ENCODE data around the gene UNC5B.
"Not testable (repeated sequence)": the region's sequence is repeated elsewhere in the genome, so short reads cannot be mapped to it uniquely, and the experiment has no call there.

UNC5B gene

GRCh38 chr10:71216363-71216695 lies 4.0 kb downstream of the UNC5B start:
- Mint-ChIP-seq H3K36me3 (no peaks in the 10 kb centered on the region), H3K27ac (no peak overlapping the region), H3K9me3 (no peaks in the 10 kb centered on the region), H3K4me3 (no peak overlapping the region), H3K4me1 (peaks cover 15% of the 10 kb centered on the region), H3K27me3 (peaks cover 84% of the 10 kb centered on the region)
- no peak for ATAC-seq

DNA sequence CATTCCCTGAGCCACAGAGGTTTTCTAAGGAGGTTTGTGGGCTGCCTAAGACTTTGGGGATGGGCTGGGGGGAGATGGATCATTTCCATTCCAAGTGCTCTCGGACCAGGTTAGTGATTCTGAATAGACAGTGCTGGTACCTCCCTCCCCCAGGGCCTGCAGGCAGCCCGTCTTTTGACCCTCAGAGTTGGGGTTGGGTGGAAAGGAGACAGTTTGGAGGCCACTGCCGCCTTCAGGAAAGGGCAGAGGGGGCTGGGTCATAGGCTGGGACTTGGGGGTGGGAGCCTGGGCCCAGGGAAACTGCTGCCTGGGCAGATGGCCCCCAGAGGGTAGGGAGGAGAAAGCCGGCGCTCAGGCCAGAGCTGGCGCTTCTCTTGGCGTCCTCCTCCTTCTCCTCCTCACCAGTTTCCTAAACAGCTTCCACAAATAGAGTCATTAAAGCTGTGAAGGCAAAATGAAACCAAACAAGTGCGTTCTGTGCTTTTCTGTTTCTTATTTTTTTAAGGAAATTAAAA lies 4.4 kb downstream of the UNC5B start:
- no peak for ATAC-seq
- Mint-ChIP-seq H3K27ac (no peak overlapping the region), H3K27me3 (peaks cover 84% of the 10 kb centered on the region), H3K4me3 (no peak overlapping the region), H3K36me3 (no peaks in the 10 kb centered on the region), H3K9me3 (no peaks in the 10 kb centered on the region), H3K4me1 (peaks cover 15% of the 10 kb centered on the region)

DNA sequence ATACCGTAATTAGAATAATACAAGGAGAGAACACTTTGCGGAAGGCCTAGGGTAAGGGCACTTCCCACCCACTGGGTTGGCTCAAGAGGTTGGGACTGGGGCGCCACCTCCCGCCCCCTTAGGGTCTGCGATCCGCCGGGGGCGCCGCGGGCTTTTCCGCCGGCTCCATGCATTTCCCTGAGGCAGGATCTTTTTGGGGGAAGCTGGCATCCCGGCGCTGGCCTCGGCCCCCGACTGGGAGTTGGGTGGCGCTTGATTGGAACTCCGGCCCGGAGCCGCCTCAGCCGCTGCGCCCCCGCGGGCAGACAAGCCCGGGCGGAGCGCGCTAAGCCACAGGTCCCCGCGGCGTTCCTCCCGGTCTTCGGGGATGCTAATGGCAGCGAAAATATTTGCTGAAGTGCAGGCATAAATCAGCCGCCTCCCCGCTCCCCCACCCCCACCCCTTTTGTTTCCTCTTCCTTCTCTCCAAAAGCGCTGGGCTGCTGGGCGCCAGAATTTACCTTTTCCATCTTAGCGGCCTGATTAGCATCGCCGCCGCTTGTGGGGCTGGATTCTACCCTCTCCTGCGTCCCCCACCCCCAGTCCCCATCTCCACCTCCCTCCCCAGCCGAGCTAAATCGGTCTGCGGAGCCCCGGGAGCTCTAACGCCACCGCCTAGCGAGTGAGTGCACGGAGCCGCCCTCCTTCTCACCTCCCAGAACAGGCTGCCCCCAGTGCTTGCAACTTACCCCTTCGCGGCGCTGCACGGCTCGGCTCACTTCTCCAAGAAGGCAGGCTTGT lies 5.1 kb downstream of the UNC5B start:
- H3K36me3 Mint-ChIP-seq: no peaks in the 10 kb centered on the region
- H3K9me3 Mint-ChIP-seq: no peaks in the 10 kb centered on the region
- peaks cover 15% of the 10 kb centered on the region for H3K4me1 Mint-ChIP-seq
- H3K27ac Mint-ChIP-seq: no peak overlapping the region
- peak overlapping the region; percentile 55 for H3K4me3 Mint-ChIP-seq
- no peak for ATAC-seq
- peaks cover 85% of the 10 kb centered on the region for H3K27me3 Mint-ChIP-seq

DNA sequence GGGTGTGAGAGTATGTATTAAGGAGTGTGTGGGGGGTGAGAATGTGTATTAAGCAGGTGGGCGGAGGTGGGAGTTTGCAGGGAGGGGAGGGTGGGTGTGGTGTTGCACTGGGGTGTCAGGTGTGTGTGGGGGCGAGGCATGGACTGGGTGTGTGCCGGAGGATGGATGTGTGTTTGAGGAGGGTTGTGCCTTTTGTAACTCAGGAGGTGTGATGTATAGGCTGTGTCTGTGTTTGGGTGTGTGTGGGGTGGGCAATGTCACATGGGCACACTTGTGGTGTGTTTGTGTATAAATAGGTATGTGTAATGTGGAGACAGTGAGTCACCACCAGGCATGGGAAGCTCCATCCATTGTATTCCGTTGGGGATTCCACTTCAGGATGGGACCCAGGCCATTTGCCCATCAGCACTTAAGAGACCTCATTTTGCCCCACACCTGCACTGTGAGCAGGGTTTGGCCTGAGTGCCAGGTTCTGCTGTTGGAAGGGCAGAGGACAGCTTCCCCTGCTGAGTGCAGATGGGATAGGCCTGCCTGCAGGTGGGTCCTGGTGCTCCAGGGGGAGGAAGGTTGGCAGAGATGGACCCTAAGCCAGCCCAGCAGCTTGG lies 5.8 kb downstream of the UNC5B start:
- no peaks in the 10 kb centered on the region for H3K9me3 Mint-ChIP-seq
- H3K27ac Mint-ChIP-seq: no peak overlapping the region
- H3K36me3 Mint-ChIP-seq: no peaks in the 10 kb centered on the region
- peak overlapping the region; percentile 55 for H3K4me3 Mint-ChIP-seq
- peaks cover 15% of the 10 kb centered on the region for H3K4me1 Mint-ChIP-seq
- H3K27me3 Mint-ChIP-seq: peaks cover 88% of the 10 kb centered on the region
- ATAC-seq: peak; percentile 29

- ATAC-seq: no peak
- Mint-ChIP-seq H3K36me3 (no peaks in the 10 kb centered on the region), H3K27ac (no peak overlapping the region), H3K27me3 (peaks cover 83% of the 10 kb centered on the region), H3K4me3 (no peak overlapping the region), H3K9me3 (no peaks in the 10 kb centered on the region), H3K4me1 (peaks cover 15% of the 10 kb centered on the region)
Observed at GRCh38 chr10:71218651-71219050, 6.3 kb downstream of the UNC5B start.

DNA sequence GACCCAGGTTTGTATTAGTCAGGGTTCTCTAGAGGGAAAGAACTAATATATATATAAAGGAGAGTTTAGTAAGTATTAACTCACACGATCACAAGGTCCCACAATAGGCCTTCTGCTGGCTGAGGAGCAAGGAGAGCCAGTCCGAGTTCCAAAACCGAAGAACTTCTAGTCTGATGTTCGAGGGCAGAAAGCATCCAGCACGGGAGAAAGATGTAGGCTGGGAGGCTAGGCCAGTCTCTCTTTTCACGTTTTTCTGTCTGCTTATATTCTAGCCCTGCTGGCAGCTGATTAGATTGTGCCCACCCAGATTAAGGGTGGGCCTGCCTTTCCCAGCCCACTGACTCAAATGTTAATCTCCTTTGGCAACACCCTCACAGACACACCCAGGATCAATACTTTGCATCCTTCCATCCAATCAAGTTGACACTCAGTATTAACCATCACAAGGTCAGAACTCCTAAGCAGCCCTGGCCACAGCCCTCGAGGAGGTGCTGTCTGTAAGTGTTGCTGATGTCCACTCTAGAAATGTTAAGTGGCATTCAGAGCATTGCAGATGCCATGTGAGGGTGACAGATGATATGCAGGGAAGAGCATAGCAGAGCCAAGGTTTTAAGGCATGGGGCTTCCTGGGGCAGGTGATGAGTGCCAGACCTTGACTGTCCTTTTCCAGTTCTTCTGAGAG lies 7.0 kb downstream of the UNC5B start:
- not testable (repeated sequence) for H3K36me3 Mint-ChIP-seq, H3K27ac Mint-ChIP-seq, ATAC-seq, H3K4me3 Mint-ChIP-seq, H3K9me3 Mint-ChIP-seq
- H3K4me1 Mint-ChIP-seq: peaks cover 11% of the 10 kb centered on the region
- peaks cover 76% of the 10 kb centered on the region for H3K27me3 Mint-ChIP-seq

- Mint-ChIP-seq H3K4me1 (peaks cover 9% of the 10 kb centered on the region), H3K4me3 (no peak overlapping the region), H3K9me3 (no peaks in the 10 kb centered on the region), H3K36me3 (no peaks in the 10 kb centered on the region), H3K27ac (no peak overlapping the region), H3K27me3 (peaks cover 69% of the 10 kb centered on the region)
- no peak for ATAC-seq
Observed at GRCh38 chr10:71219918-71220688, 7.7 kb downstream of the UNC5B start.

DNA sequence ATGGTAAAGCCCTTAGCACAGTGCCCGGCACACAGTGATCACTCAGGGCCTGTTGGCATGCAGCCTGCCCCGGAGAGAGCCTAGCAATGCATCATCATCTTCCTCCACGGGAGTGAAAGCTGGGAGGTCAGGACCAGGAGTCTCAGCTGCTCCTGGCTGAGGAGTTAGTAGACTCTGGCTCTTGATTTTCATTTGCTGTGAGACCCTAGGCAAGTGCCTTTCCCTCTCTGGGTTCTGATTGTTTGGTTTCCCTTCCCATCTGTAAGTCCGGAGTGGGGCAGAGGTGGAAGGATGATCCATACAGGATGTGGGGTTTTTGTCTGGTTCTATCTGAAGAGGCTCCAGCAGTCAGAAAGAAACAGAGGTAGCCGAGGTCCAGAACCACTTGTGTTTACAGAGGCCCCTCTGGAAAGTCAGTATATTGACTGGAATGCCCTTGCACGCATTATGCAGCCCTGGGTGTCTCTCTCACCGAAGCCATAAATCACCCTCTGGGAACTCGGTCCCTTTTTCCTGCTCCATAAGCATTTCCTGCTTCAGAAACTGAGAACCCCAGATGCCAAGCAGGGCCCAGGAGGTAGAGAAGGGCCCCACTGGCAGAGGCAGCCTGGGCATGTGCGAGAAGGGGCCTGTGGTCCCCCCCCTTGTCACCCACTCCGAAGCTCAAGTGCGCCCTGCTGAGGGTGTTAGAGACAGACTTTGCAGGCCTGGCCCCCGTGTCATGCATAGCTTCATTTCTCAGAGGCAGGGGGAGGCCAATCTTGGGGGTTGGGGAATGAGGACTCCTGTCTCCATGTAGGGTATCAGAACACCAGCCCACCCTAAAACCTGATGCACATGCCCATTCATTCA lies 8.5 kb downstream of the UNC5B start:
- H3K27me3 Mint-ChIP-seq: peaks cover 64% of the 10 kb centered on the region
- no peak for ATAC-seq
- no peaks in the 10 kb centered on the region for H3K36me3 Mint-ChIP-seq
- no peaks in the 10 kb centered on the region for H3K9me3 Mint-ChIP-seq
- H3K4me1 Mint-ChIP-seq: peaks cover 9% of the 10 kb centered on the region
- H3K4me3 Mint-ChIP-seq: no peak overlapping the region
- no peak overlapping the region for H3K27ac Mint-ChIP-seq

GRCh38 chr10:71221586-71222202 lies 9.3 kb downstream of the UNC5B start:
- ATAC-seq: no peak
- no peak overlapping the region for H3K27ac Mint-ChIP-seq
- H3K36me3 Mint-ChIP-seq: no peaks in the 10 kb centered on the region
- H3K27me3 Mint-ChIP-seq: peaks cover 56% of the 10 kb centered on the region
- H3K9me3 Mint-ChIP-seq: no peaks in the 10 kb centered on the region
- peaks cover 9% of the 10 kb centered on the region for H3K4me1 Mint-ChIP-seq
- H3K4me3 Mint-ChIP-seq: no peak overlapping the region

- peaks cover 6% of the 10 kb centered on the region for H3K4me1 Mint-ChIP-seq
- peaks cover 47% of the 10 kb centered on the region for H3K27me3 Mint-ChIP-seq
- H3K4me3 Mint-ChIP-seq: no peak overlapping the region
- no peaks in the 10 kb centered on the region for H3K9me3 Mint-ChIP-seq
- H3K27ac Mint-ChIP-seq: no peak overlapping the region
- no peak for ATAC-seq
- no peaks in the 10 kb centered on the region for H3K36me3 Mint-ChIP-seq
Observed at GRCh38 chr10:71222601-71223346, 10.4 kb downstream of the UNC5B start.

DNA sequence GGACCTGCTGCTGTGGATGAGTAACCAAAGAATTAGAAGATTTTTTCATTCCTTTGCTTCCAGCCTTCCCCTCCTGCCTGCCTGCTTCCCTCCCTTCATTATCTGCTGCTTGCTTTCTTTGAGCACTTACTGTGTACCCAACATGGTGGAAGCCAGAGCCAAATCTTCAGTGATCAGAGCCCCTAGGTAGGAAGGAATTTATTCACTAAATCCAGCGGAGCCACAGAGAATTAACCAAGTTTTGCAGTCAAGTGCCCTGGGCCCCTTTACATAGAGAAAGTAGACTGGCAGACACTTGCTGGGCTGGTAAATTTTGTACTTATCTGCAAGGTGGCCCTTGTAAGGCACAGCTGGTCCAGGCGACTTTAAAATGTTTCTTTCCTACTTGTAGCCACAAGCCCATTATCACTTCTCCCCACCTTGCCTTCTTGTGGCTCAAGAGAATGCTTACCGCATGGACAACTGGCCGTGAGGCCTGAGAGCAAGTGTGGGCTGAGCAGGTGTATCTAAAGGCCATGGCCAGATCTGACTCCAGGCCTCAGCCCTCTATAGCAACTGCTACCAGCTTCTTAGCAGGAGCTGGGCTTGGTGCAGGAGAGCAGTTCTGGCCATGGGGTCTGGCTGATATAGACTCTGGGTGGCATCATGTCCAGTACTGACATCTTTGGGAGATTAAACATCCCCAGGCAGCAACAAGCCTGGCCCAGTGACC lies 11.1 kb downstream of the UNC5B start:
- Mint-ChIP-seq H3K36me3 (no peaks in the 10 kb centered on the region), H3K27me3 (peaks cover 40% of the 10 kb centered on the region), H3K9me3 (no peaks in the 10 kb centered on the region), H3K4me3 (no peak overlapping the region), H3K27ac (no peak overlapping the region), H3K4me1 (no peaks in the 10 kb centered on the region)
- no peak for ATAC-seq

- peaks cover 22% of the 10 kb centered on the region for H3K27me3 Mint-ChIP-seq
- no peak overlapping the region for H3K27ac Mint-ChIP-seq
- no peak overlapping the region for H3K4me3 Mint-ChIP-seq
- no peaks in the 10 kb centered on the region for H3K9me3 Mint-ChIP-seq
- no peaks in the 10 kb centered on the region for H3K4me1 Mint-ChIP-seq
- no peaks in the 10 kb centered on the region for H3K36me3 Mint-ChIP-seq
- ATAC-seq: peak; percentile 2
Observed at GRCh38 chr10:71225291-71226058, 13.1 kb downstream of the UNC5B start.

Data from stimulated activated memory B cell treated with anti-CD40 and anti-IgM and Interleukin-4, amounts not matched to agents 10 μg/mL and 1 μg/mL and 100 μg/mL, for 72 hours (primary cell).